ENCODE data around the gene CPTP. TPM values are rescaled to one million over a fixed set of nuclear protein-coding genes. Genes with fewer than 3 reads are reported as not detected.
A peak's percentile ranks its signal among the peaks of the same experiment; 100 is the strongest.

CPTP gene
- total and polyA plus RNA-seq, 2 of the 13 experiments (the other 11 are each of a cell fraction or from before 2014, with no cell fraction given) = 5.5 to 9.3 TPM

DNA sequence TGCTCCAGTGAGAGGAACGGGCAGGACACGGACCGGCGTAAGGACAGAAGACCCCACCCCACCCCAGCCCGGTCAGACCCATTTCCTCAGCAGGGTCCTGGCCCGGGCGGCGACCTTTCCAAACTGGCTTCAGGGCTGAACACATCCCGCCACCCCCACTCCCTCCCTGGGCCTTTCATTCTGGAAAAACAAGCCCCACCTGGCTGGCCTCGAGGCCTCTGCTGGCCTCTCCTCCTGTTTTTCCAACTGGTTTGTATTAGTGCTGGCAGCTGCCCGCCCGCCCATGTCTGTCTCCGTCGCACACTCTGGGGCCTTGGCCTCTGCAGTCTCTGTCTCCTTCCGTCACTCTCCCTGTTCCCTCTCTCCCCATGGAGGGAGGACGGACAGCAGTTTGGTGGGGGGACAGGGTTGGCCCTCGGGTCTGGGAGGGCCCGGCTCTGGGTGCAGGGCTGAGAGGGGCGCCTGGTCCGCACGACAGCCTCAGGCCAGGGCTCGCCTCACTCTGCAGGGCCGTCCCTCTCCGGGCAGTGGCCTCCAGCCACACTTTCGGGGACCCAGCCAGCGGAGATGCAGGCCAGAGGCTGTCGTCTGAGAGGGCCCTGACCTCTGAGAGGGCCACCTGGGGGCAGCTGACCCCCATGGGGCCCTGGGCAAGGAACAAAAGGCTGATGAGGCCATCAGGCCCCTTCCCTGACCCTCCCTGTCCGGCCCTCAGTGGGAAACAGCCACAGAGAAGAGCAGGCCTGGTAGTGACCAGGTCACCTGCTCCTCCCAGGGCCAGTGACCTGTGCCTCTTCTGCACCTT lies 35.3 kb downstream of the CPTP start (continued):
- TF ChIP-seq RCOR2 (CRISPR knock-in tag; IDR thresholded peaks at IDR 0.05) = 0 out of 2 replicates have a peak, but pooled peaks have one; percentile 14
- TF ChIP-seq ZBTB7B (CRISPR knock-in tag; IDR thresholded peaks at IDR 0.05) = peak; percentile 77
- no peak for TF ChIP-seq ZNF660 (CRISPR knock-in tag; IDR thresholded peaks at IDR 0.05; ENCODE audit: borderline replicate concordance, low read depth)
- no peak for TF ChIP-seq ZNF337 (CRISPR knock-in tag; IDR thresholded peaks at IDR 0.05; ENCODE audit: borderline replicate concordance, low read depth)
- TF ChIP-seq HDAC2 (CRISPR knock-in tag; IDR thresholded peaks at IDR 0.05) = peak; percentile 11; the same call in 1 of the 2 replicates
- TF ChIP-seq ELF4 (CRISPR knock-in tag; IDR thresholded peaks at IDR 0.05; ENCODE audit: borderline replicate concordance) = no peak
- TF ChIP-seq KLF11 (CRISPR knock-in tag; IDR thresholded peaks at IDR 0.05) = no peak
- no peak for TF ChIP-seq ZFP90 (CRISPR knock-in tag; IDR thresholded peaks at IDR 0.05; ENCODE audit: borderline replicate concordance)
- TF ChIP-seq ZNF547 (CRISPR knock-in tag; IDR thresholded peaks at IDR 0.05) = peak; percentile 49; the same call in 1 of the 2 replicates
- no peak for TF ChIP-seq NFIB (CRISPR knock-in tag; IDR thresholded peaks at IDR 0.05; ENCODE audit: borderline replicate concordance)
- TF ChIP-seq ESRRA (CRISPR knock-in tag; IDR thresholded peaks at IDR 0.05; ENCODE audit: low read depth) = no peak
- no peak for TF ChIP-seq PRPF4 (IDR thresholded peaks at IDR 0.05; ENCODE audit: low read depth, low read length, poor library complexity, severe bottlenecking)
- TF ChIP-seq ZNF3 (CRISPR knock-in tag; IDR thresholded peaks at IDR 0.05) = no peak
- no peak for TF ChIP-seq ATF7 (IDR thresholded peaks at IDR 0.05)
- TF ChIP-seq ATF7 (CRISPR knock-in tag; IDR thresholded peaks at IDR 0.05) = 0 out of 2 replicates have a peak, but pooled peaks have one; percentile 47
- TF ChIP-seq ARID3A (IDR thresholded peaks at IDR 0.05; ENCODE audit: low read depth, low read length) = no peak
- TF ChIP-seq ZNF616 (CRISPR knock-in tag; IDR thresholded peaks at IDR 0.05; ENCODE audit: low read depth) = no peak
- no peak for TF ChIP-seq KLF9 (CRISPR knock-in tag; IDR thresholded peaks at IDR 0.05; ENCODE audit: low read depth)
- TF ChIP-seq, protein P1, sequence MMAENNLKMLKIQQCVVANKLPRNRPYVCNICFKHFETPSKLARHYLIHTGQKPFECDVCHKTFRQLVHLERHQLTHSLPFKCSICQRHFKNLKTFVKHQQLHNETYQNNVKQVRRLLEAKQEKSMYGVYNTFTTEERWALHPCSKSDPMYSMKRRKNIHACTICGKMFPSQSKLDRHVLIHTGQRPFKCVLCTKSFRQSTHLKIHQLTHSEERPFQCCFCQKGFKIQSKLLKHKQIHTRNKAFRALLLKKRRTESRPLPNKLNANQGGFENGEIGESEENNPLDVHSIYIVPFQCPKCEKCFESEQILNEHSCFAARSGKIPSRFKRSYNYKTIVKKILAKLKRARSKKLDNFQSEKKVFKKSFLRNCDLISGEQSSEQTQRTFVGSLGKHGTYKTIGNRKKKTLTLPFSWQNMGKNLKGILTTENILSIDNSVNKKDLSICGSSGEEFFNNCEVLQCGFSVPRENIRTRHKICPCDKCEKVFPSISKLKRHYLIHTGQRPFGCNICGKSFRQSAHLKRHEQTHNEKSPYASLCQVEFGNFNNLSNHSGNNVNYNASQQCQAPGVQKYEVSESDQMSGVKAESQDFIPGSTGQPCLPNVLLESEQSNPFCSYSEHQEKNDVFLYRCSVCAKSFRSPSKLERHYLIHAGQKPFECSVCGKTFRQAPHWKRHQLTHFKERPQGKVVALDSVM (CRISPR knock-in tag; IDR thresholded peaks at IDR 0.05) = peak; percentile 88
- TF ChIP-seq ELF1 (CRISPR knock-in tag; IDR thresholded peaks at IDR 0.05) = no peak; the same call in 1 of the 2 replicates
- no peak for TF ChIP-seq CENPX (CRISPR knock-in tag; IDR thresholded peaks at IDR 0.05)
- TF ChIP-seq SSRP1 (CRISPR knock-in tag; IDR thresholded peaks at IDR 0.05) = no peak
- no peak for TF ChIP-seq ZNF549 (CRISPR knock-in tag; IDR thresholded peaks at IDR 0.05)
- TF ChIP-seq KLF6 (CRISPR knock-in tag; IDR thresholded peaks at IDR 0.05) = peak; percentile 73
- no peak for TF ChIP-seq ZNF44 (CRISPR knock-in tag; IDR thresholded peaks at IDR 0.05)
- TF ChIP-seq ZNF317 (CRISPR knock-in tag; IDR thresholded peaks at IDR 0.05) = peak; percentile 57; the same call in 1 of the 2 replicates
- TF ChIP-seq HES4 (CRISPR knock-in tag; IDR thresholded peaks at IDR 0.05; ENCODE audit: borderline replicate concordance) = 0 out of 2 replicates have a peak, but pooled peaks have one; percentile 30
- TF ChIP-seq DNMT3B (CRISPR knock-in tag; conservative IDR thresholded peaks at IDR 0.05) = no peak
- TF ChIP-seq NPAS2 (CRISPR knock-in tag; IDR thresholded peaks at IDR 0.05; ENCODE audit: borderline replicate concordance) = no peak
- TF ChIP-seq BRCA1 (CRISPR knock-in tag; IDR thresholded peaks at IDR 0.05) = 0 out of 2 replicates have a peak, but pooled peaks have one; percentile 30
